GM18499 (cell line): ENCODE measurements around the gene GGNBP2.

ENCODE experiments used
- ATAC-seq: cut with Tn5 transposase; IDR thresholded peaks from one replicate; pipeline ENCODE4 v1.9.1; 2021; ENCODE audit warnings: moderate number of reproducible peaks; ENCODE audit not compliant: insufficient read depth, unreplicated experiment

Gene GGNBP2

GRCh38 chr17:36550491-36551417, 6.0 kb downstream of the GGNBP2 start:
- no peak for ATAC-seq

DNA sequence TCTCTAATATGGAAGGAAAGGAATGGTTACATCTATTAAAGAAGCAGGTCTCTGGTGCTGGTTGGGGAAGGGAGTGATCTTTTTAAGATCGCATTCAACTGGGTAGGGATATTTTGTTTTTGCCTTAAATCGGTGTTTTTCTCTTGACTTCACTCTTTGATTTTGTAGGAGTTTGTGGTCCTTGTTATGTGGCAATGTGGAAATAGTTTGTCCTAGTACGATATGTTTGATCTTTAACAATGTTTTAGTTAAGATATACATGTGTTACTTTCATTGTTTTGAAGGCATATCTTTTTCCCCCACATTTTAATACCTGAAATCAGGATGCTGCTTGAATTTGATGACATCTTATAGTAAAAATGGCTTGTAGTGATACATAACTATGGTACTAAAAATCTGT, 8.7 kb downstream of the GGNBP2 start:
- ATAC-seq = no peak

GRCh38 chr17:36566081-36566480, 21.4 kb downstream of the GGNBP2 start:
- no peak for ATAC-seq

DNA sequence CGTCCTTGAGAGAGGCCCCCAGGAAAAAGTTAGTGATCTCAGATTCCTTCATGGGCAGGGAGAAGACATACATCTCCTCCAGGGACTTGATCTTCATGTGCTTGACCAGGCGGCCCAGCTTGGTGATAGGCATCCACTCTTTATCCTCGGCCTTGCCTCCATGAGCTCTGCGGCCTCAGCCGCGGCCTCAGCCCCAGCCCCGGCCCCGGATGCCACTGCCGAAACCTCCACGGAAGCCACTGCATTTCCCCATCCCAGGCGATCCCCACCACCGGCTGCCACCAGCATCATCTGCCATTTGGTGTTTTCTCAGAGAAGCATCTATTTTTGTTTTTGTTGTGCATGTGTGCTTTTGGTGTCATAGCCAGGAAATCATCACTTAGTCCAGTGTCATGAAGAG, 30.3 kb downstream of the GGNBP2 start:
- ATAC-seq = no peak

- ATAC-seq = no peak
These were observed 32.1 kb downstream of the GGNBP2 start for GRCh38 chr17:36576793-36577192.

DNA sequence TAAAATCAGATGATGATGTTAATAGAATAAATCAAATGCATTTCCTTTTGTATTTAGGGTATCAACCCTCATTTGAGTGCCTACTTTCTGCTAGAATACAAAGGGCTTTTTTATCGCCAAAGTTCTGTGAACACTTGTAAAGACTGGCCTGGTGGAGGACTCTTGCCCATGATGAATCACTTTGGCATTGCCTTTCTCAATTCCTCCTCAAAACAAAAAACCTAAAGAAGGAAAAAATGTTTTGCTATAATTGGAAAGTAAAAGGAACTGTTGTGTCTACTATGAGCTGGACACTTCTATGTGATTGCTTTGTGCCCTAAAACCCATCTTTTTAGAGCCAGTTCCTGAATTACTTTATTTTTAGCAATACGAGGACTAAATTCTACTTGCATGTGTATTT, 34.0 kb downstream of the GGNBP2 start:
- no peak for ATAC-seq

GRCh38 chr17:36583787-36584186, 39.1 kb downstream of the GGNBP2 start:
- ATAC-seq = no peak

DNA sequence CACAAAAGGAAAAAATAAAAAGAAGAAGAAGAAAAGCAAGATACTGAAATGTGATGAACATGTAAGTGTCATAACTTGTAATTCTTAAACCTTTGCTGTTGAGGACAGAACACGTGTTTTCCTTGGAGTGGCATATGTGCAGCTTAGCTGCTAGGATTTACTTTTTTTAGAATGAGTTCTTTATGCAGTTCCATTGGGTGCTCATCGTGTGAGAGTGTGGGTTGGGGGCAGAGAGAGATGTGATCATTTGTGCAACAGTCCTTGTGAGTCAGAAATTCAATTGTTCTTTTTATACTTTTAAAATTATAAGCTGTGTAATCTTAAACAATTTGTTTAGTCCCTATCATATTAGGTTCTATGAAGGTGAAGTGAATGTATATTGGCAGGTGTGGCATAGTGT, 41.4 kb downstream of the GGNBP2 start:
- ATAC-seq = no peak

DNA sequence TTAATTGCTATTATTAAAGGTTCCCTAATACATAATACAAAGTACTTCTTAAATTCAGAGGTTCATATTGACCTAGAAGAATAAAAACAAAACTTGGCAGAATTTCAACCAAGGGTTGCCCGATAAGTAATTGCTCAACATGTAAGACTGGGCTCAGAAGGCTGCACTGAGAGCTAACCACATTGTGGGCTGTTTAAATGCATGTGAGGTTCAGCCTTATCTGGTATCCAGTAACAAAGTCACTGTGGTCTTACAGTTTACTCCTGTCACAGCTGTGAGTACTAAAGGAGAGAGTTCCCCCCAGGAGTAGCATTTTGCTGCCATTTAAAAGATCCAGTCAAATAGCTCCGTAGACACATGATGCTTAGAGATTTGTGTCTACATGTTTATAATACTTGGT, 45.4 kb downstream of the GGNBP2 start:
- ATAC-seq = no peak

DNA sequence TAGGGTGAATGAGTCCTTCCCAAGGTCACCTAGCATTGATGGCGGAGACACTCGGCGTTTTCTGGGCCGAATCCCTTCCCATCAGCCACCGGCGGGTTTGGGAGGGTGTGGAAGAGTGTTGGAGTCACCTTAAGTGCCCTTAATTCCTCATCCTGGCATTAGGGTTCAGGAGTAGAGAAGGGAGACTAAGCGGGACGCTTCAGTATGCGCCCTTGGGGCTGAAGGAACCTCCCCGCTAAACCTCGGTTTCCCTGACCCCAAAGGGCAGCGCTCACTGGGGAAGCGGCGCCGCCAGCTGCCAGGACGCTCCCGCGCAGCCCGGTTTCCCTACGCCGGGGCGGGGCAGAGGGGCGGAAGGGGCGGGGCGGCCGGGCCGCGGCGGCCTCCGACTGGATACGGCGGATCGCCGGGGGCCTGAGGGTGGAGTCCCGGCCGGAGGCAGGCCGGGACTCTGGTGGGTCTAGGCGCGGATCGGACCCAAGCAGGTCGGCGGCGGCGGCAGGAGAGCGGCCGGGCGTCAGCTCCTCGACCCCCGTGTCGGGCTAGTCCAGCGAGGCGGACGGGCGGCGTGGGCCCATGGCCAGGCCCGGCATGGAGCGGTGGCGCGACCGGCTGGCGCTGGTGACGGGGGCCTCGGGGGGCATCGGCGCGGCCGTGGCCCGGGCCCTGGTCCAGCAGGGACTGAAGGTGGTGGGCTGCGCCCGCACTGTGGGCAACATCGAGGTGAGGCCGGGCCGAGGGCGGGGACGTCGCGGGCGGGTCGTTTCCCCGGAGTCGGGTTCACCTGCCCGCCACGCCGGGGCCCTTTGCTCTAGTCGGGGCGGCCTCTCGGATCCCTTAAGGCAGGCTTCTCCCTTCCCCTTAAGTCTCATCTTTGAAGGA, 47.0 kb downstream of the GGNBP2 start, which contains the start of gene DHRS11:
TSS of gene DHRS11 (plus strand) at position 446 of the 882 bp plus-strand sequence. CDS start at position 577, 131 bp downstream.
- ATAC-seq = no peak

DNA sequence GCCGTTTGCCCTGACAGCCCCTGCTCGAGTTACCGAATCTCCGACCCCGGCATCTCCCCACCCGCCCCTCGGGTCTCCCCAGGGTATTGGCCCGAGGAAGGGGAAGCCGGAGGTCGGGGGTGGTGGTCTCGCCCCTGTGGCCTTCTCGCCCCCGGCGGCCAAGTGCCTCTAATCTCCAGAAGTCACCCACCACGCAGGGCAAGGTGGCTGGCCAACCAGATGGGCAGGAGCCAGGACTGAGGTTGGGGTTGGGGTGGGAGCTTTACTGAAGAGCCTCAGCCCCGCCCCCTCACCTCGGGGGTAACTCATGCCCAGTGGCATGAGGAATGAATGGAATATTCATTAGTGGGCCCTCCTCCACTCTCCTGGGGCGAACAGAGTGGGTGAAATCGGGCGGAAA, 47.6 kb downstream of the GGNBP2 start:
- no peak for ATAC-seq

DNA sequence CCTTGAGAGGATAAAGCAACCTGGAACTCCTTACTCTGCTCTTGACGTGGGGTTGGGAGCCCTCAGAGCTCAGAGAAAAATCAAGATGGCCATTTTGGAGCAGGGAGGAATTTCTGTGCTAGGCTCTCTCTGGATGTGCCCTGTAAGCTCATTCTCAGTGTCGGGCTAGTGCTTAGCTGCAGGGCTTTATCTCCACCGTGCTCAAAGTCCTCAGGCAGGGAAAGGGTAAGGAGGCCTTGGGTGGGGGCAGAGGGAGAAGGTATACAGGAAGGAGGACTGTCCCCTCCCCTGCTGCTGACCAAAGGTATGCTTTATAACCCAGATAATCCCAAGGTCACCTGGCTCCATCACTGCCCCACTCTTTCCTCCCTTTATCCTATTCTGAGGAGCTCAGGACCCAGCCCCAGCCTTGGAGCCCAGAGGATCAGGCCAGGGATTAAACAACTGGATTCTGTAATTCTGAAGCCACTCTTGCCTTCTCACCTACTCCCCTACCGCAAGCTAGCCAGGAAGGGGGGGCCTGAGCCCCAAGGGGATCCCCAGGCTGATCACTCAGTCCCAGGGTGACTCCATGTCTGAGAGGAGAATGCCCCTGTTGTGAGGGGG, 48.1 kb downstream of the GGNBP2 start:
- no peak for ATAC-seq

GRCh38 chr17:36593656-36594316, 49.1 kb downstream of the GGNBP2 start:
- ATAC-seq = no peak

- ATAC-seq = no peak
These were observed 50.1 kb downstream of the GGNBP2 start for GRCh38 chr17:36594626-36595401.

DNA sequence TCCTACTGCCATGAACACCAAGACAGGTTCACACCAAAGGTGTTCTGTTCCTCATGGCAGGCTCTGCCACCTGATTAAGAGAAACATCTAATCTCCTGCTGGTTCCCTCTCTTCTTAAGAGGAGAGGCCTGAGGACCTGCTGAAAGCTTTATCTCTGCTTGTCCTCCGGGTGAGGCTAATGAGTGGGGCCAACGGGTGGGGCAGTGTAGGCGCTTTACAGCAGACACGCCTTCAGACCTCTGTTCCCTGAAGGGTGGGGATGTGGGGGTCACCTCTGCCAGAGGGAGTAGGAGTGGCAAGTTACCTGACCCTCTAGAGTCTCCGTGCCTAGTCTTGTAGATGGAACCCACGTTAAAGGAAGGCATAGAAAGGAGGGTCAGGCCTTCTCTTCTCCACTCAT, 52.5 kb downstream of the GGNBP2 start:
- ATAC-seq = no peak

- no peak for ATAC-seq
These were observed 53.4 kb downstream of the GGNBP2 start for GRCh38 chr17:36597866-36598777.

GRCh38 chr17:36598951-36599401, 54.3 kb downstream of the GGNBP2 start:
- ATAC-seq = no peak

DNA sequence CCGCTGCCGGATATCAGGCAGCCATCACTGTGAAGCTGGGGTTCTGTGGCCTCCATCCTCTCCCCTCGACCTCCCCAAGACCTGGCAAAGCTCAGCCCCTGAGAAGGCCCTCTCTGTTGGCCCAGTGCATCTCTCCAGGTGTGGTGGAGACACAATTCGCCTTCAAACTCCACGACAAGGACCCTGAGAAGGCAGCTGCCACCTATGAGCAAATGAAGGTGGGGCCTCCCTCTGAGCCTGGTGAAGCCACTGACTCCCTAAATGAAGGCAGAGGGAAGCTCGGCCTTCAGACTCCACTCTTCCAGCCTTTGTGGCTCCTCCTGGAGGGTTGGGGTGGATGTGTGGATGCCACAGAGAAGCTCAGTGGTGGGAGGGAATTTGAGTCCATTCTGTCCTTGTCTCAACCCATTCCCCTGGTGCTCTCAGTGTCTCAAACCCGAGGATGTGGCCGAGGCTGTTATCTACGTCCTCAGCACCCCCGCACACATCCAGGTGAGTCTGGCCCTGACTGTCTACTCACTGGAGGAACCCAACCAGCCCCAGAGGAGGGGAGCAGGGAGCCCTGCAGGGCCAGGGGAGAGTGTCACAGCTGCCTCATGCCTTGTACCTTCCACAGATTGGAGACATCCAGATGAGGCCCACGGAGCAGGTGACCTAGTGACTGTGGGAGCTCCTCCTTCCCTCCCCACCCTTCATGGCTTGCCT, 55.0 kb downstream of the GGNBP2 start:
- no peak for ATAC-seq
